GM12892 (cell line): Measurements from ENCODE around the gene RBFOX1.

Experiments used
- POLR2A ChIP-seq: IDR thresholded peaks from 2 replicates; pipeline ENCODE4 v1.6.1; 2011; ENCODE audit warnings: low read depth, low read length, control low read depth
- POLR2AphosphoS5 ChIP-seq: IDR thresholded peaks from 2 replicates; pipeline ENCODE4 v1.6.1; 2011; ENCODE audit warnings: low read depth, low read length, control low read depth
- TAF1 ChIP-seq: IDR thresholded peaks from 2 replicates; pipeline ENCODE4 v1.6.1; 2011; ENCODE audit warnings: low read depth, mild to moderate bottlenecking, control low read depth, low read length, borderline replicate concordance

- TF ChIP-seq POLR2A (no peak), TAF1 (no peak), POLR2AphosphoS5 (no peak)
Measured at GRCh38 chr16:7438601-7439000, 106.0 kb downstream of the RBFOX1 start.
